OCI-LY7 (cell line): ENCODE data around the gene MTA3. TPM values are rescaled to one million over a fixed set of nuclear protein-coding genes. Genes with fewer than 3 reads are reported as not detected.

Experiments
- Bru-seq: library from RNA; stranded (reverse); fragments of 400-500 nt; gene quantifications from one replicate; lab custom pipeline; 2021; lab: Mats Ljungman, UMichigan
- BruChase-seq, 2 experiments: library from RNA; stranded (reverse); fragments of 400-500 nt; gene quantifications; one replicate each; lab custom pipeline; 2021; lab: Mats Ljungman, UMichigan
- BruUV-seq: library from RNA; stranded (reverse); fragments of 400-500 nt; replicated peaks from 2 replicates; lab custom pipeline; 2021; lab: Mats Ljungman, UMichigan
- CTCF ChIA-PET: fragments of 300-600 bp; sonication (Branson Sonifier 250); formaldehyde crosslinking; loops from one replicate; lab custom pipeline; 2022; ENCODE audit warnings: antibody characterized with exemption; ENCODE audit not compliant: unreplicated experiment; lab: Charles Lee
- POLR2A ChIA-PET: fragments of 300-600 bp; sonication (Branson Sonifier 250); formaldehyde crosslinking; loops from one replicate; lab custom pipeline; 2022; ENCODE audit warnings: antibody characterized with exemption; lab: Charles Lee
- DNase-seq: peaks from one replicate; pipeline ENCODE4 v3.0.0-alpha.2; 2015; ENCODE audit warnings: low spot score
- H2AFZ ChIP-seq: fragments of 200-600 bp; sonication (generic), shearing (Covaris generic); 2 replicates; pipeline ENCODE4 v1.6.1; 2014; ENCODE audit warnings: mild to moderate bottlenecking, antibody characterized with exemption, low read length, moderate library complexity
- H3K27ac ChIP-seq: fragments of 200-600 bp; sonication (generic); 2 replicates; pipeline ENCODE4 v1.5.1; 2014; ENCODE audit warnings: mixed run types, low read depth, mild to moderate bottlenecking, moderate library complexity, low read length, inconsistent platforms; ENCODE audit not compliant: poor library complexity, severe bottlenecking
- H3K36me3 ChIP-seq: fragments of 200-600 bp; sonication (generic); 2 replicates; pipeline ENCODE4 v1.6.1; 2014; ENCODE audit warnings: mild to moderate bottlenecking, antibody characterized with exemption, low read length, moderate library complexity, mixed read lengths; ENCODE audit not compliant: insufficient read depth
- H3K4me1 ChIP-seq: fragments of 200-600 bp; sonication (generic); 2 replicates; pipeline ENCODE4 v1.5.1; 2014; ENCODE audit warnings: mild to moderate bottlenecking, low read length; ENCODE audit not compliant: insufficient read depth, poor library complexity, severe bottlenecking
- H3K4me2 ChIP-seq: fragments of 200-600 bp; sonication (generic); 2 replicates; pipeline ENCODE4 v1.6.1; 2014; ENCODE audit warnings: mild to moderate bottlenecking, low read length
- H3K4me3 ChIP-seq: fragments of 200-600 bp; sonication (generic); 2 replicates; pipeline ENCODE4 v1.5.1; 2014; ENCODE audit warnings: mild to moderate bottlenecking, low read depth, low read length; ENCODE audit not compliant: poor library complexity, severe bottlenecking
- H3K79me2 ChIP-seq: fragments of 200-600 bp; sonication (generic); 2 replicates; pipeline ENCODE4 v1.6.1; 2016; ENCODE audit warnings: low read depth, mild to moderate bottlenecking, low read length, moderate library complexity, mixed read lengths; ENCODE audit not compliant: insufficient read depth
- H3K9me2 ChIP-seq: fragments of 200-600 bp; sonication (generic); 2 replicates; pipeline ENCODE4 v1.6.1; 2016; ENCODE audit warnings: mild to moderate bottlenecking, low read length, mixed read lengths; ENCODE audit not compliant: insufficient read depth
- H3K9me3 ChIP-seq: fragments of 200-600 bp; sonication (generic); 2 replicates; pipeline ENCODE4 v1.6.1; 2014; ENCODE audit warnings: mild to moderate bottlenecking, mixed run types, low read length, mixed read lengths
- H4K20me1 ChIP-seq: fragments of 200-600 bp; sonication (generic); 2 replicates; pipeline ENCODE4 v1.6.1; 2014; ENCODE audit warnings: mild to moderate bottlenecking, antibody characterized with exemption, low read length, moderate library complexity, mixed read lengths; ENCODE audit not compliant: insufficient read depth
- CTCF ChIP-seq: fragments of 200-600 bp; sonication (generic); conservative IDR thresholded peaks from 2 replicates; pipeline ENCODE4 v1.5.1; 2014; ENCODE audit warnings: mild to moderate bottlenecking, antibody characterized with exemption, low read length, moderate library complexity, mixed read lengths
- EZH2phosphoT487 ChIP-seq: fragments of 200-600 bp; sonication (generic); IDR thresholded peaks from 2 replicates; pipeline ENCODE4 v1.6.1; 2018; ENCODE audit warnings: low read depth, borderline replicate concordance, mild to moderate bottlenecking, mixed run types, antibody characterized with exemption, low read length, moderate library complexity, mixed read lengths
- intact Hi-C: fragments of 100-400 bp; cut with micrococcal nuclease; formaldehyde crosslinking; loops from one replicate; pipeline ENCODE4 v1.10.0; 2022; ENCODE audit not compliant: unreplicated experiment
- long read RNA-seq: library from polyadenylated mRNA; stranded (forward); transcript quantifications from one replicate; pipeline ENCODE4 v2.0.0, GENCODE V29; 2022
- total RNA-seq, 2 experiments: library from RNA; depleted of rRNA in 1 of 2; stranded (reverse); fragments of >200 nt in 1 of 2; shearing (Covaris generic) in 1 of 2; gene quantifications; 2 replicates each; pipeline ENCODE4 v1.2.3, GENCODE V29; 2014 to 2022

MTA3 gene
- 66.7 and 72.7 TPM in 2 replicates for total RNA-seq (2014; rRNA removed; shearing (Covaris generic))
- 183 and 205 TPM in 2 replicates for total RNA-seq (2022)
- Bru-seq, nascent RNA, result percentile 91 among the genes with signal in this experiment
- BruChase-seq, experiment 1, labeled RNA remaining after a 6-hour chase, result percentile 85 among the genes with signal in this experiment
- BruChase-seq, experiment 2, labeled RNA remaining after a 2-hour chase, result percentile 81 among the genes with signal in this experiment
- long read RNA-seq, transcript MTA3-205 (14 exons, 2,202 nt), result major isoform, 23 of 97 reads
- long read RNA-seq, transcript MTA3-204 (14 exons, 2,041 nt), result minor isoform, 10 of 97 reads
- long read RNA-seq, partial matches to known transcripts, result 16 of 97 reads
- long read RNA-seq, other reads (novel, unspliced or antisense), result 42 of 97 reads

- ChIA-PET CTCF (interaction anchor here (1.7 kb wide), 1 partner anchor 10 kb away, joined by 7 read pairs; no protein-coding TSS in a partner anchor), POLR2A (interaction anchor here (0.7 to 2.8 kb wide), 3 partner anchors 10 to 22 kb away, joined by 3 to 58 read pairs (median 7); no protein-coding TSS in a partner anchor)
- peak within 1 kb of the TSS; percentile 90 for H3K4me2 ChIP-seq
- H3K4me3 ChIP-seq, result peak within 1 kb of the TSS; percentile 96
- H3K36me3 ChIP-seq, result peaks cover 42% of the 10 kb centered on the region
- peak within 1 kb of the TSS; percentile 99 for H3K27ac ChIP-seq
- no peak for TF ChIP-seq EZH2phosphoT487
- no peak for TF ChIP-seq CTCF
- H3K79me2 ChIP-seq, result peaks cover 45% of the 10 kb centered on the region
- no peaks in the 10 kb centered on the region for H4K20me1 ChIP-seq
- no TSS peak for BruUV-seq
- no peak within 1 kb of the TSS; the same call in 1 of the 2 replicates for H2AFZ ChIP-seq
- no peaks in the 10 kb centered on the region for H3K9me3 ChIP-seq
- intact Hi-C loops, result loop anchor here (2.0 to 10.0 kb wide), 4 partner anchors 30 to 646 kb away; no protein-coding TSS in a partner anchor
- DNase-seq, result peak; percentile 75
- H3K9me2 ChIP-seq, result no peaks in the 10 kb centered on the region
- H3K4me1 ChIP-seq, result peaks cover 69% of the 10 kb centered on the region
These were observed at the start of gene MTA3 for GRCh38 chr2:42568401-42569115. Gene MTA3, plus strand, starts transcription at chr2:42568632. Its CDS starts 114 bp downstream, at chr2:42568746.

DNA sequence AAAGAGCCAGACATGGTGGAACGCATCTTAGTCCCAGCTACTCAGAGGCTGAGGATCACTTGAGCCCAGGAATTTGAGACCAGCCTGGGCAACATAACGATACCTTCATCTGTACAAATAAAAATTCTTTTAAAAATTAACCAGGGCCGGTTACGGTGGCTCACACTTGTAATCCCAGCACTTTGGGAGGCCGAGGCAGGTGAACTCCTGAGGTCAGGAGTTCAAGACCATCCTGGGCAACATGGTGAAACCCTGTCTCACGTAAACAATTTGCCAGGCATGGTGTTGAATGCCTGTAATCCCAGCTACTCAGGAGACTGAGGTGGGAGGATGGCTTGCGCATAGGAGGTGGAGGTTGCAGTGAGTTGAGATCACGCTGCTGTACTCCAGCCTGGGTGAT is 48.8 kb upstream of the MTA3 start:
- Histone ChIP-seq H3K9me2 (no peaks in the 10 kb centered on the region), H3K4me2 (no peak overlapping the region), H3K27ac (no peak overlapping the region), H2AFZ (no peak overlapping the region), H3K9me3 (no peaks in the 10 kb centered on the region), H4K20me1 (no peaks in the 10 kb centered on the region), H3K4me3 (no peak overlapping the region), H3K79me2 (no peaks in the 10 kb centered on the region), H3K36me3 (no peaks in the 10 kb centered on the region), H3K4me1 (peaks cover 4% of the 10 kb centered on the region)
- ChIA-PET POLR2A (no interaction called here), CTCF (no interaction called here)
- DNase-seq, result no peak
- BruUV-seq, result no TSS peak
- intact Hi-C loops, result no loop called here
- TF ChIP-seq CTCF (no peak), EZH2phosphoT487 (no peak)
